Measurements from ENCODE around the gene NKTR.

Gene NKTR

DNA sequence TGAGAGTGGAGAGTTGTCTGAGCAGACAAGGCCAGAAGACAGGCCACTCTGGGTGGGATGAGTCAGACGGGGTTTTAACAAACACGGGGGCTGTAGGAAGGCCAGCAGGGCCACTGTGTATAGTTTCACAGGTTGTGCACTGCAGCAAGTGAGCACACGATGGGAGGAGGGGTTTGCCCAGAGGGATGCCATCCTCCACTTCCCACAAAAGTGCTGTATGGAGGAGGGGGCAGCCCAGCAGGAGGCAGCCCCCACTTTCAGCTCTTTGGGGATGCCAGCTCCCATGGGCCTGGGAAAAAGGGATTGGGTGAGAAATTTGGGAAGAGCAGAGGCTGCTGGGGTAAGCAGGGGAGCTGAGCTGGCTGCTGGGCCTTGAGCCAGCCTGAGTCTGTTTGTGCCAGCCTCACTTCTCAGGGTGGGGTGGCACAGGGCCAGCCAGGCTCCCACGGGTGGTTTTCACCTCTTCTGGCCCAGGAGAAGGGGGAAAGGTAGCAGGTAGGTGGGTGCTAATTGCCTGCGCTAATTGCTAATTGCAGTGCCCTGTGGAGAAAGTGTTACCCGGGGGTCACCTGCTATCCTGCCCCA lies 59.7 kb downstream of the NKTR start:
- Histone ChIP-seq H3K9me3 (ENCODE audit: low read depth, low read length) (no peaks in the 10 kb centered on the region), H3K27ac (no peak overlapping the region), H3K36me3 (ENCODE audit: insufficient read depth, low read length) (no peaks in the 10 kb centered on the region), H3K4me3 (no peak overlapping the region), H3K9ac (ENCODE audit: insufficient read length) (no peak overlapping the region)
- no peak for DNase-seq (ENCODE audit: low read depth, low spot score)
- no peak for TF ChIP-seq EZH2 (IDR thresholded peaks at IDR 0.05)
- TF ChIP-seq POLR2AphosphoS5 (IDR thresholded peaks at IDR 0.05; ENCODE audit: borderline replicate concordance, low read depth, low read length) = no peak
- TF ChIP-seq FOXP2 (optimal IDR thresholded peaks at IDR 0.05; ENCODE audit: control extremely low read depth, extremely low read length, insufficient read depth) = no peak

- no peak for TF ChIP-seq EZH2 (IDR thresholded peaks at IDR 0.05)
- TF ChIP-seq FOXP2 (optimal IDR thresholded peaks at IDR 0.05; ENCODE audit: control extremely low read depth, extremely low read length, insufficient read depth) = no peak
- TF ChIP-seq POLR2AphosphoS5 (IDR thresholded peaks at IDR 0.05; ENCODE audit: borderline replicate concordance, low read depth, low read length) = no peak
- no peaks in the 10 kb centered on the region for H3K36me3 ChIP-seq (ENCODE audit: insufficient read depth, low read length)
- no peak overlapping the region for H3K9ac ChIP-seq (ENCODE audit: insufficient read length)
- no peak overlapping the region for H3K27ac ChIP-seq
- no peaks in the 10 kb centered on the region for H3K9me3 ChIP-seq (ENCODE audit: low read depth, low read length)
- no peak for DNase-seq (ENCODE audit: low read depth, low spot score)
- H3K4me3 ChIP-seq = no peak overlapping the region
Observed at GRCh38 chr3:42660898-42661297, 60.4 kb downstream of the NKTR start.

- Histone ChIP-seq H3K9ac (ENCODE audit: insufficient read length) (no peak overlapping the region), H3K9me3 (ENCODE audit: low read depth, low read length) (no peaks in the 10 kb centered on the region), H3K36me3 (ENCODE audit: insufficient read depth, low read length) (no peaks in the 10 kb centered on the region), H3K4me3 (no peak overlapping the region), H3K27ac (no peak overlapping the region)
- TF ChIP-seq EZH2 (IDR thresholded peaks at IDR 0.05) = no peak
- no peak for TF ChIP-seq FOXP2 (optimal IDR thresholded peaks at IDR 0.05; ENCODE audit: control extremely low read depth, extremely low read length, insufficient read depth)
- no peak for TF ChIP-seq POLR2AphosphoS5 (IDR thresholded peaks at IDR 0.05; ENCODE audit: borderline replicate concordance, low read depth, low read length)
- DNase-seq (ENCODE audit: low read depth, low spot score) = no peak
Observed at GRCh38 chr3:42661593-42662022, 61.1 kb downstream of the NKTR start.

DNA sequence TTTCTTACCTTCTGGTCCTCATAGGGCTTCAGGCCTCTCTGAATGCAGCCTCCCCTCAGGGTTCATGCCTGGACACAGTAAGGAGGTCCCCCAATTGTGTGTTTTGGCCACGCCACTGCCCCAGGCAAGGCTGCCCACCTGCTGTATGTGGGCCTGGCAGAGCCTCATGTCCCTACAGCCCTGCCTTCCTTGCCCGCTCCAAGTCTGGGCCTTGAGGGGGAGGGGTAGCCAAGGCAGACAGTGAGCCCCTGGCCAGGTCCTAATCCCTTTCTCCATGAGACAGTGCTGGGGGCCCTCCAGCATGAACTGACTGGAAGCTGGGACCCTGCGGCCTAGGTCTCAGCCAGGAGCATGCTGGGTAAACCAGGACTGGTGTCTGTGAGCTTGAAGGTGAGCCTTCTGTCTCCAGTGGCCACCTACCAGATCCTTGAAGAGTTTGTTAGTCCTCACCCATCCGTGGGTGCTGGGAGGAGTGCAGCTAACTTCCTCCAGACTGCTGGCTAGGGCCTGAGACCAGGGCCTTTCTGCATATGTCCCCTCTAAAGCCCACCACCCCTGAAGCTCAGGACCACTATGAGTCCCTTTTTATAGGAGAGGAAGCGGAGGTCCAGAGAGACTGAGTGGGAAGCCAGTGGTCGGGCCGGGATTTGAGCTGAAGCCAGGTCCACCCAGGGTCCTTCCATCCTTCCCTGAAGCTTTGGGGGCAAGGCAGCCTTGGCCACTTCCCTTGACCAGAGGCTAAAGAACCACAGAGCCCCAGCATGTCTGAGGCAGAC lies 61.7 kb downstream of the NKTR start:
- no peak for TF ChIP-seq EZH2 (IDR thresholded peaks at IDR 0.05)
- no peak for TF ChIP-seq FOXP2 (optimal IDR thresholded peaks at IDR 0.05; ENCODE audit: control extremely low read depth, extremely low read length, insufficient read depth)
- TF ChIP-seq POLR2AphosphoS5 (IDR thresholded peaks at IDR 0.05; ENCODE audit: borderline replicate concordance, low read depth, low read length) = no peak
- Histone ChIP-seq H3K9me3 (ENCODE audit: low read depth, low read length) (no peaks in the 10 kb centered on the region), H3K27ac (no peak overlapping the region), H3K9ac (ENCODE audit: insufficient read length) (no peak overlapping the region), H3K36me3 (ENCODE audit: insufficient read depth, low read length) (no peaks in the 10 kb centered on the region), H3K4me3 (no peak overlapping the region)
- DNase-seq (ENCODE audit: low read depth, low spot score) = no peak

GRCh38 chr3:42662813-42663535 lies 62.5 kb downstream of the NKTR start:
- H3K36me3 ChIP-seq (ENCODE audit: insufficient read depth, low read length) = no peaks in the 10 kb centered on the region
- no peak for DNase-seq (ENCODE audit: low read depth, low spot score)
- H3K9ac ChIP-seq (ENCODE audit: insufficient read length) = no peak overlapping the region
- TF ChIP-seq FOXP2 (optimal IDR thresholded peaks at IDR 0.05; ENCODE audit: control extremely low read depth, extremely low read length, insufficient read depth) = no peak
- no peak for TF ChIP-seq POLR2AphosphoS5 (IDR thresholded peaks at IDR 0.05; ENCODE audit: borderline replicate concordance, low read depth, low read length)
- TF ChIP-seq EZH2 (IDR thresholded peaks at IDR 0.05) = no peak
- H3K27ac ChIP-seq = no peak overlapping the region
- no peaks in the 10 kb centered on the region for H3K9me3 ChIP-seq (ENCODE audit: low read depth, low read length)
- H3K4me3 ChIP-seq = no peak overlapping the region

- Histone ChIP-seq H3K9me3 (ENCODE audit: low read depth, low read length) (no peaks in the 10 kb centered on the region), H3K27ac (no peak overlapping the region), H3K4me3 (no peak overlapping the region), H3K36me3 (ENCODE audit: insufficient read depth, low read length) (no peaks in the 10 kb centered on the region), H3K9ac (ENCODE audit: insufficient read length) (no peak overlapping the region)
- TF ChIP-seq FOXP2 (optimal IDR thresholded peaks at IDR 0.05; ENCODE audit: control extremely low read depth, extremely low read length, insufficient read depth) (no peak), POLR2AphosphoS5 (IDR thresholded peaks at IDR 0.05; ENCODE audit: borderline replicate concordance, low read depth, low read length) (no peak), EZH2 (IDR thresholded peaks at IDR 0.05) (no peak)
- DNase-seq (ENCODE audit: low read depth, low spot score) = no peak
Observed at GRCh38 chr3:42663581-42664437, 63.3 kb downstream of the NKTR start.

DNA sequence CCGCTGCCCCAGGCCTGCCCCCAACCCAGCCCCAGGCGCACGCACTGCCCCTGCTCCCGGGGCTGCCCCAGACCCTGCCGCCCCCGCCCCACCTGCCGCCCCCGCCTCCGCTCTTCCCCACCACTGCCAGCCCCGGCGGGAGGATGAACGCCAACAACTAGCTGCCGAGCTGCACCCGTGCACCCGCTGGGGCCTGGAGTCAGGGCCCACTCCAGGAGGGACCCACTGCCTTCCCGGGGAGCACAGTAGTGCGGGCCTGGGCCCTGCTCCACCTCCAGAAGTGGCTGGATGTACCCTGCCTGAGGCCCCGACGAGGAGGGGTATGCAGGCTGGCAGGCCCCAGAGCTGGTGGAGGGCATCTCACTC lies 63.9 kb downstream of the NKTR start:
- Histone ChIP-seq H3K9ac (ENCODE audit: insufficient read length) (no peak overlapping the region), H3K9me3 (ENCODE audit: low read depth, low read length) (no peaks in the 10 kb centered on the region), H3K36me3 (ENCODE audit: insufficient read depth, low read length) (no peaks in the 10 kb centered on the region), H3K4me3 (no peak overlapping the region), H3K27ac (no peak overlapping the region)
- TF ChIP-seq FOXP2 (optimal IDR thresholded peaks at IDR 0.05; ENCODE audit: control extremely low read depth, extremely low read length, insufficient read depth) = no peak
- no peak for TF ChIP-seq EZH2 (IDR thresholded peaks at IDR 0.05)
- no peak for TF ChIP-seq POLR2AphosphoS5 (IDR thresholded peaks at IDR 0.05; ENCODE audit: borderline replicate concordance, low read depth, low read length)
- no peak for DNase-seq (ENCODE audit: low read depth, low spot score)
